Astrocyte (in vitro differentiated cells and primary cell): ENCODE measurements around the gene HMX1. TPM values are rescaled to one million over a fixed set of nuclear protein-coding genes. Genes with fewer than 3 reads are reported as not detected.

Source experiments
- DNase-seq: peaks from one replicate; pipeline ENCODE4 v3.0.0-alpha.2; 2010; ENCODE audit warnings: low read depth
- FAIRE-seq: peaks from 2 replicates; lab custom pipeline; 2011; peaks lifted over from hg19 to GRCh38; lab: Jason Lieb, UNC
- H2AFZ ChIP-seq: 2 replicates; pipeline ENCODE4 v1.6.0; 2012; ENCODE audit warnings: low read depth, low read length, inconsistent platforms
- H3K27ac ChIP-seq: 2 replicates; pipeline ENCODE4 v1.5.1; 2011; ENCODE audit warnings: low read depth, low read length, inconsistent platforms
- H3K27me3 ChIP-seq: 2 replicates; pipeline ENCODE4 v1.6.0; 2011; ENCODE audit warnings: low read length, inconsistent platforms; ENCODE audit not compliant: insufficient read depth
- H3K36me3 ChIP-seq: 2 replicates; pipeline ENCODE4 v1.5.1; 2011; ENCODE audit warnings: low read length, inconsistent platforms; ENCODE audit not compliant: insufficient read depth
- H3K4me1 ChIP-seq: 2 replicates; pipeline ENCODE4 v1.5.1; 2011; ENCODE audit warnings: low read length, inconsistent platforms; ENCODE audit not compliant: insufficient read depth
- H3K4me2 ChIP-seq: 2 replicates; pipeline ENCODE4 v1.6.0; 2012; ENCODE audit warnings: low read length, inconsistent platforms
- H3K4me3 ChIP-seq: 2 replicates; pipeline ENCODE4 v1.5.1; 2011; ENCODE audit warnings: low read depth, mild to moderate bottlenecking, low read length, inconsistent platforms; ENCODE audit not compliant: insufficient read depth
- H3K79me2 ChIP-seq: 2 replicates; pipeline ENCODE4 v1.6.0; 2012; ENCODE audit warnings: mild to moderate bottlenecking, low read length, inconsistent platforms; ENCODE audit not compliant: insufficient read depth
- H3K9ac ChIP-seq: 2 replicates; pipeline ENCODE4 v1.6.0; 2012; ENCODE audit warnings: mild to moderate bottlenecking, low read length, inconsistent platforms
- H3K9me3 ChIP-seq: 2 replicates; pipeline ENCODE4 v1.5.1; 2012; ENCODE audit warnings: low read depth, mild to moderate bottlenecking, low read length, inconsistent platforms; ENCODE audit not compliant: insufficient read depth
- H4K20me1 ChIP-seq: 2 replicates; pipeline ENCODE4 v1.6.0; 2012; ENCODE audit warnings: low read length, inconsistent platforms; ENCODE audit not compliant: insufficient read depth
- H3K27ac Mint-ChIP-seq: one replicate; pipeline ENCODE4 v1.8.0; 2021; ENCODE audit warnings: mild to moderate bottlenecking, mixed read lengths; ENCODE audit not compliant: unreplicated experiment
- H3K27me3 Mint-ChIP-seq: one replicate; pipeline ENCODE4 v1.8.0; 2021; ENCODE audit warnings: low read depth, mixed read lengths; ENCODE audit not compliant: unreplicated experiment
- H3K36me3 Mint-ChIP-seq: one replicate; pipeline ENCODE4 v1.8.0; 2021; ENCODE audit warnings: low read depth, mixed read lengths; ENCODE audit not compliant: unreplicated experiment
- H3K4me1 Mint-ChIP-seq: one replicate; pipeline ENCODE4 v1.8.0; 2021; ENCODE audit warnings: low read depth, mixed read lengths; ENCODE audit not compliant: unreplicated experiment
- H3K4me3 Mint-ChIP-seq: one replicate; pipeline ENCODE4 v1.8.0; 2021; ENCODE audit warnings: mild to moderate bottlenecking, moderate library complexity, mixed read lengths; ENCODE audit not compliant: unreplicated experiment
- H3K9me3 Mint-ChIP-seq: one replicate; pipeline ENCODE4 v1.8.0; 2021; ENCODE audit warnings: mild to moderate bottlenecking, mixed read lengths; ENCODE audit not compliant: unreplicated experiment
- EZH2 ChIP-seq: IDR thresholded peaks from 2 replicates; pipeline ENCODE4 v1.6.1; 2012; ENCODE audit warnings: mild to moderate bottlenecking, low read length, inconsistent platforms; ENCODE audit not compliant: insufficient read depth
- total RNA-seq: library from RNA; stranded (reverse); gene quantifications from 2 replicates; pipeline ENCODE4 v1.2.1, GENCODE V29; 2021
- TF ChIP-seq, protein P1 (sequence below): IDR thresholded peaks from 2 replicates; pipeline ENCODE4 v1.5.1; 2011; ENCODE audit warnings: low read depth, mild to moderate bottlenecking, inconsistent platforms, low read length, moderate library complexity; ENCODE audit not compliant: insufficient read depth

The HMX1 gene
- total RNA-seq, 1 donor from 2014 or later, result 0.25 TPM

DNA sequence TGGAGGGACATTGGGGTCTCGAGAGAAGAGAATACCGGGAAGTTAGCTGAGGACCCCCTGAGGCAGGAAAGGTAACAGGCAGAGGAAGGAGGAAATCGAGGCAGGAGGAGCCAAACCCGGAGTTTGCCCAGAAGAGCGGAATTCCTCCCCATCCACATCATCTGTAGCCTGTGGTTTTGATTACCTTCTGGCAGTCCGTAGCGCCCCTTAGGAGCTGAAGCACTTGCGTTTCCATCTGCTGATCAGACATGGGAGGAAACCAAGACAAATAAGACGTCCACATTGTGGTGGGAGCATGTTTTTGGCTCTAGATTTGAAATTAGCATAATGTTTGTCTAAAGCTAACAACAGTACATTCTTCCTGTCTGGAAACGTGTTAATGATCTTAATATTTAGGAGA lies 26.8 kb upstream of the HMX1 start:
- Histone ChIP-seq H4K20me1 (no peaks in the 10 kb centered on the region), H3K27me3 (peaks cover 11% of the 10 kb centered on the region), H3K27ac (no peak overlapping the region), H3K9ac (no peak overlapping the region), H3K4me3 (no peak overlapping the region), H2AFZ (no peak overlapping the region), H3K4me2 (no peak overlapping the region), H3K36me3 (no peaks in the 10 kb centered on the region), H3K4me1 (no peaks in the 10 kb centered on the region), H3K79me2 (no peaks in the 10 kb centered on the region), H3K9me3 (peaks cover 21% of the 10 kb centered on the region)
- DNase-seq (no peak), FAIRE-seq (no peak)
- Mint-ChIP-seq H3K27me3 (peaks cover 58% of the 10 kb centered on the region), H3K4me1 (no peaks in the 10 kb centered on the region), H3K36me3 (peaks cover 1% of the 10 kb centered on the region), H3K27ac (peak overlapping the region; percentile 12), H3K9me3 (peaks cover 36% of the 10 kb centered on the region), H3K4me3 (no peak overlapping the region)
- no peak for TF ChIP-seq EZH2
- TF ChIP-seq, protein P1, sequence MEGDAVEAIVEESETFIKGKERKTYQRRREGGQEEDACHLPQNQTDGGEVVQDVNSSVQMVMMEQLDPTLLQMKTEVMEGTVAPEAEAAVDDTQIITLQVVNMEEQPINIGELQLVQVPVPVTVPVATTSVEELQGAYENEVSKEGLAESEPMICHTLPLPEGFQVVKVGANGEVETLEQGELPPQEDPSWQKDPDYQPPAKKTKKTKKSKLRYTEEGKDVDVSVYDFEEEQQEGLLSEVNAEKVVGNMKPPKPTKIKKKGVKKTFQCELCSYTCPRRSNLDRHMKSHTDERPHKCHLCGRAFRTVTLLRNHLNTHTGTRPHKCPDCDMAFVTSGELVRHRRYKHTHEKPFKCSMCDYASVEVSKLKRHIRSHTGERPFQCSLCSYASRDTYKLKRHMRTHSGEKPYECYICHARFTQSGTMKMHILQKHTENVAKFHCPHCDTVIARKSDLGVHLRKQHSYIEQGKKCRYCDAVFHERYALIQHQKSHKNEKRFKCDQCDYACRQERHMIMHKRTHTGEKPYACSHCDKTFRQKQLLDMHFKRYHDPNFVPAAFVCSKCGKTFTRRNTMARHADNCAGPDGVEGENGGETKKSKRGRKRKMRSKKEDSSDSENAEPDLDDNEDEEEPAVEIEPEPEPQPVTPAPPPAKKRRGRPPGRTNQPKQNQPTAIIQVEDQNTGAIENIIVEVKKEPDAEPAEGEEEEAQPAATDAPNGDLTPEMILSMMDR, result no peak

DNA sequence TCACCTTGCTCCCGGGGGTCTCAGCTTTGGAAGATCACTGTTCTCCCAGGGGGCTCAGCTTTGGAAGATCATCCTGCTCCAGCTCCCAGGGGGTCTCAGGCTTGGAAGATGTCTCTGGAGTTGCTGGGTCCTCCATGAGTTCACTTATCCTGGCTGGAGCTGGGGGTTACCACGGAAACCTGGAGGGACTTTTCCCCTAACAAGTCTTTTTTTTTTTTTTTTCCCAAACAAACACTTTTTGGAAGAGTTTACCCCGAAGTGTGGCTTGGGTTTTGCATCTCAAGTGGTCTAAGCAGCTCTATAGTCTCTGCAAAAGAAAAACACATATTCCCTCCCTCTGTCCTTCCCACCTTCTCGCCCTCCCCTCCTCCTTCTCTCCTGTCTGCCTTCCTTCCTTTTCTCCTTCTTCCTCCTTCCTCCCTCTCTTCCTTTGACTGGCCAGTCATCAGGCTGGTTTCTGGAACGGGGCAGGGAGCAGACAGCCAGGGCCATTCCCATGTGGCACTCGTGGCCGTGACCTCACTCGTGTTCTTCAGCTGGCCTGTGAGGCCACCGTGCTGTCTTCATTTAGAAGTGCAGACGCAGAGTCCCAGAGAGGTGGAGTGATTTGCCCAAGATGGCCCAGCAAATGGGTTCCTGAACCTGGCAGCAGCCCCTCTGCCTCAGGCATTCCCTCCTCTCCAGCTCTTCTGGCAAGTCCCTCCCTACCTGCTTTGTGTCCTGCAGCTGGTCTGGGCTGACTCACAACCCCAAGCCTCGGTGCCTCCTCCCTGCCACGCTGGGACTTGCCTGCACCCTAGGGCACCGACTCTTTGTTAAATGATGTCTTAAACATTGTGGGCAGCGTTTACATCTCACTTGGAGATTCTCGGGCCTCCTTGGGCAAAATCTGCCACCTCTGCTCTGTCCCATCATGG lies 25.9 kb upstream of the HMX1 start:
- H3K79me2 ChIP-seq, result no peaks in the 10 kb centered on the region
- Mint-ChIP-seq H3K36me3 (peaks cover 1% of the 10 kb centered on the region), H3K4me3 (no peak overlapping the region), H3K9me3 (peaks cover 31% of the 10 kb centered on the region), H3K4me1 (no peaks in the 10 kb centered on the region), H3K27ac (no peak overlapping the region), H3K27me3 (peaks cover 52% of the 10 kb centered on the region)
- no peak overlapping the region for H3K4me3 ChIP-seq
- no peak overlapping the region for H3K27ac ChIP-seq
- H3K4me1 ChIP-seq, result no peaks in the 10 kb centered on the region
- H3K27me3 ChIP-seq, result peaks cover 13% of the 10 kb centered on the region
- no peak overlapping the region for H2AFZ ChIP-seq
- no peaks in the 10 kb centered on the region for H3K36me3 ChIP-seq
- FAIRE-seq (no peak), DNase-seq (no peak)
- H3K4me2 ChIP-seq, result no peak overlapping the region
- TF ChIP-seq EZH2, result no peak
- TF ChIP-seq, protein P1, result no peak
- H3K9me3 ChIP-seq, result peaks cover 21% of the 10 kb centered on the region
- no peaks in the 10 kb centered on the region for H4K20me1 ChIP-seq
- H3K9ac ChIP-seq, result no peak overlapping the region

DNA sequence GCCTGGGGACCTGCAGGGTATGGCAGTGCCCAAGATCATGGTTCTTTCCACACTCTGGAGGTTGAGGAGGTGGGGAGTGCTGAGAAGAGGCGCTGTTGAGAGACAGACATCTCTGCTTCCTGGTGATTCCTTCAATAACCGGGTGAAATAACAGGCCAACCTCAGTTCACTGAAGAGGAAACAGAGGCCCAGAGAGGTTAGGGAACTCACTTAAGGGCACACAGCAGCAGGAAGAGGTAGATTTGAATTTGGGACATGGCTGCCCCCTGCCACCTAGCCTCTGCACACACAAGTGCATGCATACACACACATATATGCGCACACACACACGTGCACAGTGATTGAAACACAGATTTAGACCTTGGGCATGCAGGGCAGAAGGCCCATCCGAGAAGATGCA lies 24.9 kb upstream of the HMX1 start:
- FAIRE-seq (no peak), DNase-seq (no peak)
- H3K4me3 Mint-ChIP-seq, result no peak overlapping the region
- H3K4me1 ChIP-seq, result no peaks in the 10 kb centered on the region
- peaks cover 17% of the 10 kb centered on the region for H3K27me3 ChIP-seq
- H4K20me1 ChIP-seq, result no peaks in the 10 kb centered on the region
- H3K27ac ChIP-seq, result no peak overlapping the region
- H3K36me3 ChIP-seq, result no peaks in the 10 kb centered on the region
- no peaks in the 10 kb centered on the region for H3K79me2 ChIP-seq
- H3K9me3 Mint-ChIP-seq, result peaks cover 21% of the 10 kb centered on the region
- H3K27ac Mint-ChIP-seq, result no peak overlapping the region
- H3K27me3 Mint-ChIP-seq, result peaks cover 55% of the 10 kb centered on the region
- peaks cover 16% of the 10 kb centered on the region for H3K9me3 ChIP-seq
- TF ChIP-seq, protein P1, result no peak
- no peak for TF ChIP-seq EZH2
- H3K4me2 ChIP-seq, result no peak overlapping the region
- no peak overlapping the region for H3K4me3 ChIP-seq
- no peak overlapping the region for H3K9ac ChIP-seq
- H3K4me1 Mint-ChIP-seq, result no peaks in the 10 kb centered on the region
- peaks cover 1% of the 10 kb centered on the region for H3K36me3 Mint-ChIP-seq
- no peak overlapping the region for H2AFZ ChIP-seq
